Measurements from ENCODE around the gene PRPF40B.

DNA sequence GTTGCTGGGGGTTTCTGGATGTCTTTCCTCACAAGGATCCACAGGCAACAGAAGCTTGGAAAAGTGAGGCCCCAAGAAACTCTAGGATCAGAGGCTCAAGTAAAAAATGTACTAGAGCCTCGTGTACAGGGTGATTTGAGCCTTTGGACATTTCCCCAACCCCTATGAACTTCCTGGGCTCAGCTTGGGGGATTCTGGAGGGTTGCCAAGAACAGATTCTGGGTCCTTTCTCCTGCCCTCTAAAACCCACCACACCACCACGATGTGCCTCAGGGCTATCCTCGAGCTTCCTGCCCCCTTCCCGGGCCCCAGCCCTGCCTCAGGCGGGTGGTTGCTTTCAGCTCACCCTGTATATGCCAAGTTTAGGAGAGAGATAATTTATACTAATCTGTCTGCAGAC lies 18.5 kb upstream of the PRPF40B start:
- TF ChIP-seq, protein P1, sequence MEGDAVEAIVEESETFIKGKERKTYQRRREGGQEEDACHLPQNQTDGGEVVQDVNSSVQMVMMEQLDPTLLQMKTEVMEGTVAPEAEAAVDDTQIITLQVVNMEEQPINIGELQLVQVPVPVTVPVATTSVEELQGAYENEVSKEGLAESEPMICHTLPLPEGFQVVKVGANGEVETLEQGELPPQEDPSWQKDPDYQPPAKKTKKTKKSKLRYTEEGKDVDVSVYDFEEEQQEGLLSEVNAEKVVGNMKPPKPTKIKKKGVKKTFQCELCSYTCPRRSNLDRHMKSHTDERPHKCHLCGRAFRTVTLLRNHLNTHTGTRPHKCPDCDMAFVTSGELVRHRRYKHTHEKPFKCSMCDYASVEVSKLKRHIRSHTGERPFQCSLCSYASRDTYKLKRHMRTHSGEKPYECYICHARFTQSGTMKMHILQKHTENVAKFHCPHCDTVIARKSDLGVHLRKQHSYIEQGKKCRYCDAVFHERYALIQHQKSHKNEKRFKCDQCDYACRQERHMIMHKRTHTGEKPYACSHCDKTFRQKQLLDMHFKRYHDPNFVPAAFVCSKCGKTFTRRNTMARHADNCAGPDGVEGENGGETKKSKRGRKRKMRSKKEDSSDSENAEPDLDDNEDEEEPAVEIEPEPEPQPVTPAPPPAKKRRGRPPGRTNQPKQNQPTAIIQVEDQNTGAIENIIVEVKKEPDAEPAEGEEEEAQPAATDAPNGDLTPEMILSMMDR (IDR thresholded peaks at IDR 0.05): no peak
- no peak for TF ChIP-seq POLR2A (IDR thresholded peaks at IDR 0.05)
